Stomach (tissue), 9 donors: ENCODE measurements around the gene LRFN5. TPM values are rescaled to one million over a fixed set of nuclear protein-coding genes. Genes with fewer than 3 reads are reported as not detected.
A peak's percentile ranks its signal among the peaks of the same experiment; 100 is the strongest.
"Not testable (repeated sequence)": the region's sequence is repeated elsewhere in the genome, so short reads cannot be mapped to it uniquely, and the experiment has no call there.

Experiments
- DNase-seq, 2 donors: peaks; one replicate each; pipeline versions ENCODE4 v3.0.0 to v3.0.0-alpha.2; 2013 to 2019
- H3K27ac ChIP-seq, 5 donors: fragments of 200-600 bp in 4 of 5; sonication (generic) in 4 of 5; one replicate each; pipeline ENCODE4 v1.5.1; 2013 to 2019; ENCODE audit warnings: mild to moderate bottlenecking in 1 of 5, moderate library complexity in 1 of 5
- H3K27me3 ChIP-seq, 3 donors: fragments of 200-600 bp; sonication (generic); one replicate each; pipeline ENCODE4 v1.5.1; 2017 to 2019; ENCODE audit warnings: mixed run types in 1 of 3
- H3K36me3 ChIP-seq, 4 donors: fragments of 200-600 bp; sonication (generic); 1 replicate in 3 of 4; 2 replicates in 1 of 4; pipeline ENCODE4 v1.5.1; 2016 to 2019
- H3K4me1 ChIP-seq, 4 donors: fragments of 200-600 bp; sonication (generic); one replicate each; pipeline ENCODE4 v1.5.1; 2016 to 2019
- H3K4me3 ChIP-seq, 4 donors: fragments of 200-600 bp; sonication (generic) in 3 of 4; one replicate each; pipeline ENCODE4 v1.5.1; 2016 to 2019; ENCODE audit warnings: mild to moderate bottlenecking in 1 of 4
- H3K9me3 ChIP-seq, 4 donors: fragments of 200-600 bp; sonication (generic); one replicate each; pipeline ENCODE4 v1.5.1; 2016 to 2019
- EP300 ChIP-seq: sonication (generic); formaldehyde crosslinking; IDR thresholded peaks from one replicate; pipeline ENCODE4 v1.6.1; 2017; ENCODE audit warnings: antibody characterized with exemption
- POLR2A ChIP-seq, 4 donors: fragments of 450-650 bp; IDR thresholded peaks; one replicate each; pipeline ENCODE4 v1.6.1; 2016; ENCODE audit warnings: antibody characterized with exemption in 4 of 4, control low read depth in 2 of 4, mild to moderate bottlenecking in 1 of 4, moderate library complexity in 1 of 4
- POLR2AphosphoS5 ChIP-seq, 3 donors: sonication (generic); formaldehyde crosslinking; IDR thresholded peaks; one replicate each; pipeline ENCODE4 v1.6.1; 2016; ENCODE audit warnings: antibody characterized with exemption in 3 of 3
- WGBS, 5 donors: extraction: QIAGEN DNeasy Blood & Tissue Kit in 3 of 5; methylation state at CpG; one replicate each; pipeline versions ENCODE4 v1.1.5 to v1.1.7; 2013 to 2018; 5-methylcytosine and 5-hydroxymethylcytosine counted together
- intact Hi-C: fragments of 100-400 bp; cut with DNase I; formaldehyde crosslinking; loops from one replicate; pipeline ENCODE4 v1.15.1; 2023; ENCODE audit warnings: low total_unique reads
- polyA plus RNA-seq, 3 donors: library from polyadenylated mRNA; stranded (reverse); fragments of 200-250 nt; gene quantifications; one replicate each; pipeline ENCODE4 v1.2.3, GENCODE V29; 2013
- total RNA-seq, 5 donors: library from RNA; depleted of rRNA; stranded (reverse); fragments of >200 nt; gene quantifications; one replicate each; pipeline versions ENCODE4 v1.1.0 to v1.2.3, GENCODE V29; 2014 to 2016
- TF ChIP-seq, protein P1 (sequence below), 7 experiments: fragments of 450-650 bp in 4 of 7; fragments of 200-600 bp in 3 of 7; sonication (generic) in 3 of 7; IDR thresholded peaks; one replicate each; pipeline ENCODE4 v1.5.1; 2016 to 2019; ENCODE audit warnings: antibody characterized with exemption in 7 of 7, control low read depth in 2 of 7, mild to moderate bottlenecking in 1 of 7
- donor health status: healthy with polysubstance abuse.
- donor health status: Bipolar disorder and iron deficiency.
- donor health status: healthy.

LRFN5 gene
- total and polyA plus RNA-seq, 8 donors: 0.19 to 9.4 (median 0.58) TPM; not detected in 3

DNA sequence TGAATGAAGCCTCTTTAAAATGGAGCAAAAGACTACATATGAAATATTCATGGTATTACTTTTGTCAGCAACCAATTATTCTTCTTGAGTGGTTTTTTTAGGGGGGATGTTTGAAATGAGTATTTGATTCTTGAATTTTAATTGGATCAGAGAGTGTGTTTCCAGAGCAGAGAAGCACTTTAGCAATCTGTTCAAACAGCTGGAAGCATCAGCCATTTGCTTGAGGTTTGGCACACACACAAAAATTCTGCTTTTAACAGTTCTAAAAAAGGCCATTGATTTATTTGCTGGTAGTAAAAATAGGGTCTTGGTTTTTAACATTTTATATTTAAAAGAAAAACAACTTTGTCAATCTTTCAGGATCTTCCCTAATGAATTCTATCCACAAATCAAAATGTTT lies 292.7 kb downstream of the LRFN5 start:
- DNase-seq: peak in 1 of 2 donors; percentile 30
- H3K36me3 ChIP-seq: no peaks in the 10 kb centered on the region
- intact Hi-C loops: no loop called here
- H3K9me3 ChIP-seq: no peaks in the 10 kb centered on the region
- H3K27ac ChIP-seq: no peak overlapping the region
- TF ChIP-seq EP300: no peak
- no peak for TF ChIP-seq POLR2A (IDR thresholded peaks at IDR 0.05)
- TF ChIP-seq, protein P1, sequence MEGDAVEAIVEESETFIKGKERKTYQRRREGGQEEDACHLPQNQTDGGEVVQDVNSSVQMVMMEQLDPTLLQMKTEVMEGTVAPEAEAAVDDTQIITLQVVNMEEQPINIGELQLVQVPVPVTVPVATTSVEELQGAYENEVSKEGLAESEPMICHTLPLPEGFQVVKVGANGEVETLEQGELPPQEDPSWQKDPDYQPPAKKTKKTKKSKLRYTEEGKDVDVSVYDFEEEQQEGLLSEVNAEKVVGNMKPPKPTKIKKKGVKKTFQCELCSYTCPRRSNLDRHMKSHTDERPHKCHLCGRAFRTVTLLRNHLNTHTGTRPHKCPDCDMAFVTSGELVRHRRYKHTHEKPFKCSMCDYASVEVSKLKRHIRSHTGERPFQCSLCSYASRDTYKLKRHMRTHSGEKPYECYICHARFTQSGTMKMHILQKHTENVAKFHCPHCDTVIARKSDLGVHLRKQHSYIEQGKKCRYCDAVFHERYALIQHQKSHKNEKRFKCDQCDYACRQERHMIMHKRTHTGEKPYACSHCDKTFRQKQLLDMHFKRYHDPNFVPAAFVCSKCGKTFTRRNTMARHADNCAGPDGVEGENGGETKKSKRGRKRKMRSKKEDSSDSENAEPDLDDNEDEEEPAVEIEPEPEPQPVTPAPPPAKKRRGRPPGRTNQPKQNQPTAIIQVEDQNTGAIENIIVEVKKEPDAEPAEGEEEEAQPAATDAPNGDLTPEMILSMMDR (IDR thresholded peaks at IDR 0.05): no peak
- no peak for TF ChIP-seq POLR2AphosphoS5 (IDR thresholded peaks at IDR 0.05)
- no peaks in the 10 kb centered on the region for H3K4me1 ChIP-seq
- no peaks in the 10 kb centered on the region for H3K27me3 ChIP-seq
- H3K4me3 ChIP-seq: no peak overlapping the region

DNA sequence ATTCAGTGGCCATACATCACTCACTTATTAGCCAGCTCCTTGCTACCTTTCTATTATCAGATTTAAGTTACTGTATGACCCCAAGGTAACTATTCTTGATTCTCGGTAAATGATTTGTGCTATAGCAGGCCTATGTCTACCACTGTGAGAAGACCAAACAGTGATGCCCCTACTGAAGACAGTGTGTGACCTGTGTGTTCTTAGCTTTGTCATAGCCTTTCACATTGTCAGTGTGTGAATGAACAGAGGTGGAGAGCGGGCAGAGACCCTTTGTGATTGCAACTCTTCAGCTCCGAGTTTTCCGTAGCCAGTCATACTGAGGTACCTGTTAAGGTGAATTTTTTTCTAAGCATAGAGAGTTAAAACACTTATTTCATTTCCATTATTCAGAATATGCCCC lies 294.0 kb downstream of the LRFN5 start:
- intact Hi-C loops: no loop called here
- 73 to 84% (median 76%) methylated on average over 4 of the region's 4 CpGs for WGBS, 5 donors

DNA sequence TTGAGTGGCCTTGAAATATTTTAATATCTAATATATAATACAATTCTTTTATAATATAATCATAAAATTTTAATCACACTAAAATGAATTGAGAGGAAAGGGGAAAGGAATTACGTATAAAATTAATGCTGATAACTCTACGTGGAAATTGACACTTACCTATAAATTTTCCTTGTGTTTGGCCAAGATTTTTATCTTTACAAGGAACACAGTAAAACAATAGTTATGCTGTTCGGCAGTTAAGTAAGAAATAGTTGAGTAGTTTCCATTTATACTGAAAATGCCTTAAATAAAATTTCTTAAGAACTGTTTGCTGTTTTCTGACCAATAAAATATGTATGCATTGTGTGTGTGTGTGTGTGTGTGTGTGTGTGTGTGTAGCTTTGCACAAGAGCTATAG lies 294.4 kb downstream of the LRFN5 start:
- 21 to 42% (median 27%) methylated on average over 3 of the region's 3 CpGs for WGBS, 5 donors
- H3K4me3 ChIP-seq: no peak overlapping the region
- no peaks in the 10 kb centered on the region for H3K9me3 ChIP-seq
- H3K27ac ChIP-seq: no peak overlapping the region
- no peaks in the 10 kb centered on the region for H3K27me3 ChIP-seq
- intact Hi-C loops: no loop called here
- no peak for DNase-seq
- no peaks in the 10 kb centered on the region for H3K4me1 ChIP-seq
- H3K36me3 ChIP-seq: no peaks in the 10 kb centered on the region
- TF ChIP-seq, protein P1 (IDR thresholded peaks at IDR 0.05): no peak
- TF ChIP-seq POLR2AphosphoS5 (IDR thresholded peaks at IDR 0.05) (no peak), POLR2A (IDR thresholded peaks at IDR 0.05) (no peak), EP300 (no peak)

More for the DNA sequence above, 294.0 kb downstream of the LRFN5 start:
- no peaks in the 10 kb centered on the region for H3K4me1 ChIP-seq
- H3K27me3 ChIP-seq: no peaks in the 10 kb centered on the region
- no peak overlapping the region for H3K27ac ChIP-seq
- H3K4me3 ChIP-seq: no peak overlapping the region
- H3K36me3 ChIP-seq: no peaks in the 10 kb centered on the region
- DNase-seq: no peak
- H3K9me3 ChIP-seq: no peaks in the 10 kb centered on the region
- TF ChIP-seq, protein P1 (IDR thresholded peaks at IDR 0.05): no peak
- TF ChIP-seq POLR2A (IDR thresholded peaks at IDR 0.05) (no peak), POLR2AphosphoS5 (IDR thresholded peaks at IDR 0.05) (no peak), EP300 (no peak)

DNA sequence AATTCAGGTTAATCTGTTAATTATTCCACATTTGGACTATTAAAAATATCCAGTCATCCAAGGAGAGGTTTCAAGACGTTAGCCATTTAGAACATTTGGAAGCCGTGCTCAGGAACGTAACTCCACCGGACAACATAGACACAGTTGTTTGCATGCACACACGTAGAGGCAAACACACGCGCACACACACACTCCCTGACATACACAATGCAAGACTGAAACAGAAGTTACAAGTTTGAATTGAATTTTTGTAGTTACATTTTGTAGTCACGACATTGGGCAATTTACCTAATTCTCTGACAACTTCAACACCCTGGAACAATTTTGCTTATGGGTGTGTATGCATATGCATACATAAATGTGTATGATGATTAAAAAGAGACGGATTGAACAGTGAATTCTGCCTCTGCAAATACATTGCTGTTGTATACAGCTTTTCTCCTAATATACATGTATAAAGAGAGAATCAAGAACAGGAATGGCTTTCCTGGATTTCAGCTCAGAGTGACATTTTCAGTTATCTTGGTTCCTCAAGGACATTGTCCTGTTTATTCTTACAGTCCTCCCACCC lies 298.8 kb downstream of the LRFN5 start:
- Histone ChIP-seq H3K36me3 (no peaks in the 10 kb centered on the region), H3K27ac (no peak overlapping the region), H3K9me3 (no peaks in the 10 kb centered on the region), H3K4me3 (no peak overlapping the region), H3K4me1 (no peaks in the 10 kb centered on the region), H3K27me3 (no peaks in the 10 kb centered on the region)
- no peak for DNase-seq
- WGBS, 5 donors: 91 to 93% (median 91%) methylated on average over 9 of the region's 9 CpGs
- TF ChIP-seq EP300 (no peak), POLR2A (IDR thresholded peaks at IDR 0.05) (no peak)
- intact Hi-C loops: no loop called here

DNA sequence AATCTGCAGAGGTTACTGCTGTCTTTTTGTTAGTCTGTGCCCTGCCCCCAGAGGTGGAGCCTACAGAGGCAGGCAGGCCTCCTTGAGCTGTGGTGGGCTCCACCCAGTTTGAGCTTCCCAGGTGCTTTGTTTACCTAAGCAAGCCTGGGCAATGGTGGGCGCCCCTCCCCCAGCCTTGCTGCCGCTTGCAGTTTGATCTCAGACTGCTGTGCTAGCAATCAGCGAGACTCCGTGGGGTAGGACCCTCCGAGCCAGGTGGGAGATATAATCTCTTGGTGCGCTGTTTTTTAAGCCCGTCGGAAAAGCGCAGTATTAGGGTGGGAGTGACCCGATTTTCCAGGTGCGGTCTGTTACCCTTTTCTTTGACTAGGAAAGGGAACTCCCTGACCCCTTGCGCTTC lies 304.5 kb downstream of the LRFN5 start:
- WGBS, 5 donors: 62 to 74% (median 71%) methylated on average over 11 to 12 of the region's 12 CpGs
- H3K4me3 ChIP-seq, H3K36me3 ChIP-seq, intact Hi-C loops, H3K27me3 ChIP-seq, H3K27ac ChIP-seq, H3K4me1 ChIP-seq, H3K9me3 ChIP-seq, DNase-seq: not testable (repeated sequence)
